GM18861 (cell line): Measurements from ENCODE around the gene TMTC2.
A peak's percentile ranks its signal among the peaks of the same experiment; 100 is the strongest.
"Not testable (repeated sequence)": the region's sequence is repeated elsewhere in the genome, so short reads cannot be mapped to it uniquely, and the experiment has no call there.

ENCODE experiments used
- ATAC-seq: cut with Tn5 transposase; IDR thresholded peaks from one replicate; pipeline ENCODE4 v1.9.1; 2021; ENCODE audit not compliant: unreplicated experiment

TMTC2 gene

GRCh38 chr12:82838827-82839226, 152.1 kb downstream of the TMTC2 start:
- ATAC-seq = no peak

- no peak for ATAC-seq
Measured at GRCh38 chr12:82839796-82840195, 153.1 kb downstream of the TMTC2 start.

GRCh38 chr12:82841487-82841904, 154.8 kb downstream of the TMTC2 start:
- ATAC-seq = no peak

- no peak for ATAC-seq
Measured at GRCh38 chr12:82842480-82842879, 155.8 kb downstream of the TMTC2 start.

GRCh38 chr12:82845076-82845475, 158.4 kb downstream of the TMTC2 start:
- ATAC-seq = not testable (repeated sequence)

GRCh38 chr12:82848845-82849244, 162.1 kb downstream of the TMTC2 start:
- no peak for ATAC-seq

GRCh38 chr12:82852529-82852928, 165.8 kb downstream of the TMTC2 start:
- no peak for ATAC-seq

GRCh38 chr12:82855872-82856271, 169.2 kb downstream of the TMTC2 start:
- peak; percentile 93 for ATAC-seq

- no peak for ATAC-seq
Measured at GRCh38 chr12:82857276-82857675, 170.6 kb downstream of the TMTC2 start.

GRCh38 chr12:82857911-82858533, 171.3 kb downstream of the TMTC2 start:
- no peak for ATAC-seq

- no peak for ATAC-seq
Measured at GRCh38 chr12:82858534-82858917, 171.8 kb downstream of the TMTC2 start.

- ATAC-seq = no peak
Measured at GRCh38 chr12:82862069-82862841, 175.5 kb downstream of the TMTC2 start.

- ATAC-seq = no peak
Measured at GRCh38 chr12:82862876-82863649, 176.4 kb downstream of the TMTC2 start.

GRCh38 chr12:82866227-82866775, 179.6 kb downstream of the TMTC2 start:
- ATAC-seq = no peak

- ATAC-seq = no peak
Measured at GRCh38 chr12:82866946-82867345, 180.2 kb downstream of the TMTC2 start.

- ATAC-seq = no peak
Measured at GRCh38 chr12:82867762-82868500, 181.2 kb downstream of the TMTC2 start.

- ATAC-seq = peak; percentile 53
Measured at GRCh38 chr12:82870771-82871377, 184.2 kb downstream of the TMTC2 start.

GRCh38 chr12:82872088-82872487, 185.4 kb downstream of the TMTC2 start:
- ATAC-seq = no peak

GRCh38 chr12:82873309-82873708, 186.6 kb downstream of the TMTC2 start:
- no peak for ATAC-seq

- ATAC-seq = no peak
Measured at GRCh38 chr12:82873951-82874350, 187.2 kb downstream of the TMTC2 start.
